Testis (tissue), 2 donors: Measurements from ENCODE around the gene KIF6.

ENCODE experiments used
- POLR2A ChIP-seq: fragments of 450-650 bp; IDR thresholded peaks from one replicate; pipeline ENCODE4 v1.6.1; 2017; ENCODE audit warnings: antibody characterized with exemption, mild to moderate bottlenecking, moderate library complexity
- TF ChIP-seq, protein P1 (sequence below), 3 experiments: fragments of 450-650 bp in 2 of 3; fragments of 200-600 bp in 1 of 3; sonication (generic) in 1 of 3; IDR thresholded peaks; one replicate each; pipeline ENCODE4 v1.5.1; 2016 to 2019; ENCODE audit warnings: antibody characterized with exemption in 3 of 3, mild to moderate bottlenecking in 2 of 3, moderate library complexity in 1 of 3

DNA sequence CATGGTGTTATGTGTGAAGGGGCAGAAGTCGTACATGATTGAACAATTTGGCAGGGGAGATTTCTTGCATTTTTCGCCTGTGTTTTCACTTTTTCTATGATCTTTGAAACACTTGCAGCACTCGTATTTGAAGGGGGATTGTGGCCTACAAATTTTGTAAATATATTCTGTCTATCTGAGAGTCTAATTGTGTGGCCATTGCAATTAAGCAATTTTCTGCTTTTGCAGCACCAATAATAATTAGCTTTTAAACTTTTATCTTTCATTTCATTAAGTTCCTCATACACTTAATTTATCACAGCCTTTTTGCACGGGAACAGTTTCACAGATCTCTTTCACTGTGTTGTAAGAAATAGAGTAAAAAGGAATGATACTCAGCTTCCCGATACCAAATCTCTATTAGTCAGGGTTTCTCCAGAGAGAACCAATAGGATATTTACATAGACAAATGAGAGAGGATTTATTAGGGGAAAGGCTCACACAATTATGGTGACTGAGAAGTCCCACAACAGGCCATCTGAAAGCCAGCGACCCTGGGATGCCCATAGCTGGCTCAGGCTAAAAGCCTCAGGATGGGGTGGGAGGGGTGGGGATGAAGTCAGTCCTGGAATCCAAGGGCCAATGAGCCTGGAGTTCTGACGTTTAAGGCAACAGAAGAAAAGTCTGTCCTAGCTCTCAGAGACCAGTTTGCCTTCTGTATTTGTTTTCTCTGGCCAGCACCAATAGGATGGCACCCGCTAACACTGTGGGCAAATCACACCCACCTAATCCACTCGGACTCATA is 58.3 kb downstream of the KIF6 start:
- TF ChIP-seq, protein P1, sequence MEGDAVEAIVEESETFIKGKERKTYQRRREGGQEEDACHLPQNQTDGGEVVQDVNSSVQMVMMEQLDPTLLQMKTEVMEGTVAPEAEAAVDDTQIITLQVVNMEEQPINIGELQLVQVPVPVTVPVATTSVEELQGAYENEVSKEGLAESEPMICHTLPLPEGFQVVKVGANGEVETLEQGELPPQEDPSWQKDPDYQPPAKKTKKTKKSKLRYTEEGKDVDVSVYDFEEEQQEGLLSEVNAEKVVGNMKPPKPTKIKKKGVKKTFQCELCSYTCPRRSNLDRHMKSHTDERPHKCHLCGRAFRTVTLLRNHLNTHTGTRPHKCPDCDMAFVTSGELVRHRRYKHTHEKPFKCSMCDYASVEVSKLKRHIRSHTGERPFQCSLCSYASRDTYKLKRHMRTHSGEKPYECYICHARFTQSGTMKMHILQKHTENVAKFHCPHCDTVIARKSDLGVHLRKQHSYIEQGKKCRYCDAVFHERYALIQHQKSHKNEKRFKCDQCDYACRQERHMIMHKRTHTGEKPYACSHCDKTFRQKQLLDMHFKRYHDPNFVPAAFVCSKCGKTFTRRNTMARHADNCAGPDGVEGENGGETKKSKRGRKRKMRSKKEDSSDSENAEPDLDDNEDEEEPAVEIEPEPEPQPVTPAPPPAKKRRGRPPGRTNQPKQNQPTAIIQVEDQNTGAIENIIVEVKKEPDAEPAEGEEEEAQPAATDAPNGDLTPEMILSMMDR (IDR thresholded peaks at IDR 0.05): no peak
- TF ChIP-seq POLR2A: no peak
